NCI-H2029 (cell line): ENCODE data around the gene TRAK1.
A peak's percentile ranks its signal among the peaks of the same experiment; 100 is the strongest.

ENCODE experiments used
- DNase-seq: peaks from one replicate; lab custom pipeline; 2025; lab: John Stamatoyannopoulos, UW

TRAK1 gene

DNA sequence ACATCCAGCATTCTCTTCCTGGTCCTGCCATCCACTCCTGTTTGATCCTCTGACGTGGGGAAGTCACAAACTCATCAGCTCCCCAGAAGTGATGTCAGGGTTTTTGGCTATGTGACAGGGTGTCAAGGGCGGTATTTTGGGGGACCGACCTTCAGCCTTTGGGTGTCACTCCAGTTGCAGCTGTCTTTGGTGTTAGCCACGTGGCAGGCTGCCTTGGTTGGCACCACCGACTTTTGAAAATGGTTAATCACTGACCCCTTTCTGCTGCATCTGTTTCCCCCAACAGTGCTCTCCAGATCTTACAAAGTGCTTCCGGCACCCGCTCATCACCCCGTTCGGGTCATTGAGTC, 86.6 kb downstream of the TRAK1 start:
- DNase-seq = no peak

DNA sequence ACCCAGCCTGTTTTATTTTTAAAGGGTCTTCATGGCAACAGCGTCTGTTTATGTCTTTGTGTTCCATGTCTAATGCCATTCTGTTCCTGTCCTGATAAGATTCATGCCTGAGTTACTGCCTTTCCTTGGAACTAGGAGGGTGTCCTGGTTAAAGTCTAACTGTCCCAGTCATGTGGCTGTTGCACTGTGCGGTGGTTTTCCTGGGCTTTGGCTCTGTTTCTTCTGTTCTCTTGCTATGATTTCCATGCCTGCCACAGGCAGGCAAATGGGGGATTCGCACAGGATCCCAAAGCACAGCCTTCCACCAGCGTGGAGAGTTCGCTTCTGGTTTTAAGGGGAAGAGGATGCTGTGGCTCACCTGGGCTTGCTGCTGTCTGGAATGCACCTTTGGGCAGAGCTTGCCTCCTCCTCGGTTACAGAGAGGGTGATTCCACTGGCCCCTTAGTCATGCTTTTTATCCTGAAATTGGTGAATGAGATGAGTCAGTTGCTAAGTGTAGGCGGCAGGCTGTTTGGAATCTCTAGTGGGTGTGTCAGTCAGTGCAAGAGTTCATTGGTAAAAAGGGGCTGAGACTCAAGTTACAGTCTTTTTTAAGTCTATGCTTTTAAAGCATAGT, 88.1 kb downstream of the TRAK1 start:
- peak; percentile 35 for DNase-seq

- no peak for DNase-seq
Observed at GRCh38 chr3:42180901-42181300, 89.7 kb downstream of the TRAK1 start.

- DNase-seq = no peak
Observed at GRCh38 chr3:42182555-42182954, 91.4 kb downstream of the TRAK1 start.

- DNase-seq = peak; percentile 18
Observed at GRCh38 chr3:42183991-42184632, 93.0 kb downstream of the TRAK1 start.

- no peak for DNase-seq
Observed at GRCh38 chr3:42184651-42185443, 93.7 kb downstream of the TRAK1 start.

DNA sequence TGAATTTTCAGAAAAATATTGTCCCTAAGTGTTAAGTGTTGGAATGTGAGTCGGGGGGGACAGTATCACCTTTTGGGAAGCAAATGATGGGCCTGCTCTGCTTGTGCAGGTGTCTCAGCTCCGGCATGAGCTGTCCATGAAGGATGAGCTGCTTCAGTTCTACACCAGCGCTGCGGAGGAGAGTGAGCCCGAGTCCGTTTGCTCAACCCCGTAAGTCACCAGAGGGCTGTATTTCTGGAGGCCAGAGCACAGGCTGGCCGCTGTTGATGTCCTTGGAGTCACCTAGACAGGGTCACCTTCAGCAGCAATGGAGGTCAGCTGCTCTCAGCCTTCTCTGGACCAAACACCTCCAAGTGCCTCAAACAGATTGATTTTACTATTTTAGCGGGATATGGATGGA, 96.8 kb downstream of the TRAK1 start:
- no peak for DNase-seq

GRCh38 chr3:42188376-42188775, 97.2 kb downstream of the TRAK1 start:
- DNase-seq = no peak

- peak; percentile 42 for DNase-seq
Observed at GRCh38 chr3:42189001-42189460, 97.9 kb downstream of the TRAK1 start.

GRCh38 chr3:42189736-42190135, 98.6 kb downstream of the TRAK1 start:
- DNase-seq = no peak

DNA sequence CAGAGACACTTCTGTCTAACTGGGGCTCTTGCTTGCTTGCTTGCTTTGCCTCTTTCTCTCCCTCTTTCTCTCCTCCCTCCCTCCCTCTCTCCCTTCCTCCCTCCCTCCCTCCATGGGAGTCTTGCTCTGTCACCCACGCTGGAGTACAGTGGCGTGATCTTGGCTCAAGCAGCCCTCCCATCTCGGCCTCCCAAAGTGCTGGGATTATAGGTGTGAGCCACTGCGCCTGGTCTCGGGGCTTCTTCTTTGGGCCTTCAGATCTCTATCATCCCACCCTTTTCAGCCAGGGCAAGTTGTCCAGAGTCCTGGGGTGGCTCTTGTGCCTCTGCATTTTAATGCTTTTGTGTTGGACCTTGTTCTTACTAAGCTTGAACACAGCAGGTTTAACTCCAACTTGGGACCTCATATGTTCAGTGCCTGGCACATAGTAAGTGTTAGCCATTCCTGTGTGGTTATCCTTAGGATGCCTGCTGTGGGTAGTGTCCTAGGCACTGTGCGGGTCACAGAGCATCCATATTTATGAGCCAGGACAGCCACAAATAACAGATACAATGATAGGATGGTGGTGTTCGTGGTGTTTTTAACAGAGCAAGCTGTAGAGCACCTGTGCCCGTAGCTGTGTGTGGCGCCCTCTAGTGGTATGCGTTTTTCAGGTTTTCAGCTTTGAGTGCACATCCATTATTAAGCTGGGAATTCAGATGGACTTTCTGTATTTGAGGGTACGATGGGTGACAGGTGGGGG, 99.7 kb downstream of the TRAK1 start:
- DNase-seq = peak; percentile 43

DNA sequence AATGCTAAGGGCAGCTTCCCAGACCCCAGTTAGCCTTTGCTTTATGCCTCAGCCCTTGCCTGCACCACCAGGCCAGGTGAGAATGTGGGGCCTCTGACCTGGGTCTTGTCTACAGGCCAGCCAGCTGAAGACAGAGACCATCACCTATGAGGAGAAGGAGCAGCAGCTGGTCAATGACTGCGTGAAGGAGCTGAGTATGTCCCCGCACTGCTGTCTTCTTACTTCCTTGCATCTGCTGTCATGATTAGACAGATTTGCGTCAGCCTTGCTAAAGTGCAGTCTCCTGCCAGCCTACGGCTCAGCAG, 100.2 kb downstream of the TRAK1 start:
- DNase-seq = no peak

- DNase-seq = no peak
Observed at GRCh38 chr3:42192334-42193200, 101.4 kb downstream of the TRAK1 start.

DNA sequence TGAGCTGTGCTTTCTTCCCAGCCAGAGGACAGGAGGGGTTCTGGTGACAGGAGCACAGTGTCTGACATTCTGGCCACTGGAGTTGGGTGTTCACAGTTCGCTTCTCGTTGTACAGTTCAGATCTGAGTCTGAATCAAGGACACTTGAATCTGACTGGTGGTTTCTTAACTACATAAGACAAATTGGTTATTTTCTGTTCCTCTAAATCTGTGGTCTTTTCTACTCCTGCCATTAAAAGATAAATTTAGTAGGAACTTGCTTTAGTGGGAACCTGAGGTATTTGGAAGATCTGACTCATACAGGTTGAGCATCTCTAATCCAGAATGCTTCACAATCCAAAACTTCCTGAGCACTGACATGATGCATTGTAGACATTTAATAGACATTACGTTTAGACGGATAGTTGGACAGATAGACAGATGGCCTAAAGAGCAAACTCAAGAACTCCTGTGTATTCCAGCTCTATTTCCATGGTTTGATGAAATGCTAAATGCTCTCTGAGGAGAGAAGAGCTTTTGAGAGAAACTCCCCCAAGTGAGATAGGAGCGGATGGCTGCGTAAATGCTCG, 103.9 kb downstream of the TRAK1 start:
- DNase-seq = no peak

GRCh38 chr3:42195879-42196330, 104.7 kb downstream of the TRAK1 start:
- DNase-seq = no peak

DNA sequence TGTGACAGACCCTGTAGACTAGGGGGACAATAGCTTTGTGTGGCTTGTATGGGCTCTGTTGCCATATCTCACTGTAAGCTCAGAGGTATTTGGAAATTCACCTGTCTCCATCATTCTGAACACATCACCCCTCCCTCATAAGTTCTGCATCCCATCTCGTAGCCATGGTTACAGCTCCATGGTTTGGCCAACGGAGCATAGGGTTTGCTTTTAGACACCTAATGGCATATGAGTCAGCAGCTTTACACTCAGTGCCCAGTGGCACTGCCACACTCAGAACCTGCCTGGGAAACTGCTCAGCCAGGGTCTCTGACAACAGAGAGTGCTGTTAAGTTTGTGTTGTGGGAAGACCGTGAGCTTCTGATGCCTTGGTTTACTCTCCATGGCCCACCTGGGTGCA, 107.6 kb downstream of the TRAK1 start:
- no peak for DNase-seq

DNA sequence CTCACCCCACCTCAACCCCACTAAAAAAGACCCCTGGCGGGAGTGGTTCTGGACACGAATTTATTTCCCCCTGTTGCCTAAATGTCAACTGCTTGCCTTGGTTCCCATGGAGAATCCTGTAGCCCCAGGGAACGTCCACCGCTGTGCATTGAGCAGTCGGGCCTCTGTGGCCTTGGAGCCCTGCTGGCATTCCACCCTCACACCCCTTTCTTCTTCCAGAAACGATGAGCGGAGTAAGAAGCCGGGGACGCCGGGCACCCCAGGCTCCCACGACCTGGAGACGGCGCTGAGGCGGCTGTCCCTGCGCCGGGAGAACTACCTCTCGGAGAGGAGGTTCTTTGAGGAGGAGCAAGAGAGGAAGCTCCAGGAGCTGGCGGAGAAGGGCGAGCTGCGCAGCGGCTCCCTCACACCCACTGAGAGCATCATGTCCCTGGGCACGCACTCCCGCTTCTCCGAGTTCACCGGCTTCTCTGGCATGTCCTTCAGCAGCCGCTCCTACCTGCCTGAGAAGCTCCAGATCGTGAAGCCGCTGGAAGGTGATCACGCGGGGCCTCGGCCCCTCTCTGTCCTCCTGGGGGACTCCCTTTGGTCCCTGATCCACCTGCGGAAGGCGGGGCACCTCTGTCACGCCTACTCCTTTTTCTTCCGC, 111.2 kb downstream of the TRAK1 start:
- DNase-seq = no peak

DNA sequence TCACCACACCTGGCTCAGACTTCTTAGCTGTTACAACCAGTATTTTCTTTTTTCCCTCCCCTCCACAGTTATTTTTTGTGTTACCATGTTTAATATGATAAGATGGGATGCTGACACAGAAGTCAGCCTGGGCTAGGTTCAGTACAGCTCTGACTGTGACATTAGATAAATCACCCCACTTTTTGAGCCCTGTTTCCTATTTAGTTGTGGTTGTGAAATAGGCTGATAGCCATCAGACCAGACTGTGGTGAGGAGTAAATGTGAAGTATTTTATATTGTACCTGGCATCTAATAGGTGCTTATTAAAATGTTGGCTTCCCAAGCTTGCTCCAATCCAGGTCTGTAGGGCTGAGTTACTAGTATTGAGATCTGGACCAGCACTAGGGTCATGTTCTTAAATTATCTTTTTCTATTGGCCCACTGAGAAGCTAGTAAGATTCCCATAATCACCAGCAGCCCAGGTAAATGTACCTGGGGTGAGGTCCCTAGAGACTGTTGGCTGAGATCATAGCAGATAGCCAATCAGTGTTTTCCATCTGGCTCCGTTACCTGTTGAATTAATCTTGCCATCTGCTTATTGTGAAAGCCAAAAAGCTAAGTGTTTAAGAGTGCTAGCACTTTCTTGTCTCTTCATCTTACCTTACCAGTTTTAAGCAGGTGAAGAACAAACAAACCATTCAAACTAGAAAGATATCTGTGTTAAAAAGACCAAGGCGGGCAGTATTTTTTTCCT, 113.9 kb downstream of the TRAK1 start:
- DNase-seq = peak; percentile 21

DNA sequence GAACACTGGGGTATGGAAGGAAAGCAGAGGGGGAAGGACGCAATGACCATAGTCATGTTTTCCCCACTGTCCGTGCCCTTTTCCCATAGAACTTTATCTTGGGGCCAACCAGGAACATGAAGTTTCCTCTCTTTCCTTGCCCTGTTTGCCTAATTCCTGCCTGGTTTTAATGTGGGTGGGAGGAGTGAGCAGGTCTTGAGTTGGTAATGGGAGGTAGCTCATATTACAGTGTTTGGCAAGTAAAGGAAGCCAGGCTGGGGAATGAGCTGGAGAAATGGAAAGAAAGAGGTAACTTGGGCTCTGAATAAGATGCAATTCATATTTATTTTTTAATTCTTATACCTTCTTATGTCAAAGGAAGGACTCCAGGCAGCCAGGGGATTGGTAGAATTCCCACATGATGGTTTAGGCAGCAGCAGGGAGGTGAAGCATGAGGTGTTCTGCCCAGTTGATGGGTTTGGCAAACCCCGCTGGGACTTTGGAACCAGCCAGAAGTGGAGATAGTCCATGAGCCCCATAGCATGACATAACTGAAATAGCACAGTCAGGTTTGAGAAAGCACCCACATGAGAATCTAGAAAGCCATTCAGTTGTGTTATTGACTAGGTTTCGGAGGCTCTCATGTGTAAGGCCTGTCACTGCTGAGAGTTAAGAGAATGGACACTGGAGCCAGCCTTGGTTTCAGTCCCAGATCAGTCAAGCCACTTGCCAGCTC, 114.8 kb downstream of the TRAK1 start:
- no peak for DNase-seq
